Measurements from ENCODE around the gene COQ2. TPM values are rescaled to one million over a fixed set of nuclear protein-coding genes. Genes with fewer than 3 reads are reported as not detected.

Gene COQ2
- total RNA-seq, 1 experiment from 2014 or later, result 27.8 TPM

DNA sequence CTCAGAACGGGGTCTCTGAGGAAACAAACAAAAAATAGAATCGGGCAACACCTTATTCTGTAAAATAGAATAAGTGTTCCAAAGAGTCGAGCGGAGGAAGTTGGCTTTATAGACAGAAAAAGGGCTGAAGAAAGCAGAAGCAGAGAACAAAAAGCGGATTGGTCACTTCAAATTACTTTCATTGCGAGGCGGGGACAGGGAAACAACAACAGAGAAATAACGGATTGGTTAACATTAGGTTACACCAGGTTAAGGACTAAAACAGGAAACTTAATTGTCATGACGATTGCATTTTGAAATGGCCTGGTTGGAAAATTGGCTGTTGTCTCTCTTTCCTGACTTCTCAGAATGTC, 433 bp upstream of the COQ2 start:
- CTCF ChIA-PET, result interaction anchor here (0.7 to 5.6 kb wide), 9 partner anchors 18 to 231 kb away, joined by 3 to 85 read pairs (median 5); no protein-coding TSS in a partner anchor
- intact Hi-C loops (cut with micrococcal nuclease), result loop anchor here (2.0 to 10.0 kb wide), 2 partner anchors 356 to 820 kb away; no protein-coding TSS in a partner anchor
- DNase-seq (ENCODE audit: unreplicated experiment), result peak; percentile 59
- Mint-ChIP-seq H3K36me3 (ENCODE audit: insufficient read depth, unreplicated experiment) (no peaks in the 10 kb centered on the region), H3K4me3 (ENCODE audit: unreplicated experiment) (peak overlapping the region; percentile 86), H3K27me3 (ENCODE audit: insufficient read depth, unreplicated experiment) (no peaks in the 10 kb centered on the region), H3K4me1 (ENCODE audit: insufficient read depth, unreplicated experiment) (peaks cover 24% of the 10 kb centered on the region), H3K9me3 (ENCODE audit: unreplicated experiment) (no peaks in the 10 kb centered on the region), H3K27ac (ENCODE audit: low read depth, unreplicated experiment) (peak overlapping the region; percentile 97)
- TSS peak; percentile 97 for BruUV-seq (replicated peaks)
- TF ChIP-seq, protein P1, sequence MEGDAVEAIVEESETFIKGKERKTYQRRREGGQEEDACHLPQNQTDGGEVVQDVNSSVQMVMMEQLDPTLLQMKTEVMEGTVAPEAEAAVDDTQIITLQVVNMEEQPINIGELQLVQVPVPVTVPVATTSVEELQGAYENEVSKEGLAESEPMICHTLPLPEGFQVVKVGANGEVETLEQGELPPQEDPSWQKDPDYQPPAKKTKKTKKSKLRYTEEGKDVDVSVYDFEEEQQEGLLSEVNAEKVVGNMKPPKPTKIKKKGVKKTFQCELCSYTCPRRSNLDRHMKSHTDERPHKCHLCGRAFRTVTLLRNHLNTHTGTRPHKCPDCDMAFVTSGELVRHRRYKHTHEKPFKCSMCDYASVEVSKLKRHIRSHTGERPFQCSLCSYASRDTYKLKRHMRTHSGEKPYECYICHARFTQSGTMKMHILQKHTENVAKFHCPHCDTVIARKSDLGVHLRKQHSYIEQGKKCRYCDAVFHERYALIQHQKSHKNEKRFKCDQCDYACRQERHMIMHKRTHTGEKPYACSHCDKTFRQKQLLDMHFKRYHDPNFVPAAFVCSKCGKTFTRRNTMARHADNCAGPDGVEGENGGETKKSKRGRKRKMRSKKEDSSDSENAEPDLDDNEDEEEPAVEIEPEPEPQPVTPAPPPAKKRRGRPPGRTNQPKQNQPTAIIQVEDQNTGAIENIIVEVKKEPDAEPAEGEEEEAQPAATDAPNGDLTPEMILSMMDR (IDR thresholded peaks at IDR 0.05; ENCODE audit: unreplicated experiment), result no peak
- POLR2A ChIA-PET, result interaction anchor here (0.7 to 3.0 kb wide), 25 partner anchors 10 to 395 kb away, joined by 3 to 24 read pairs (median 5); partner anchors contain the start of genes COPS4, HELQ, HPSE and MRPS18C

DNA sequence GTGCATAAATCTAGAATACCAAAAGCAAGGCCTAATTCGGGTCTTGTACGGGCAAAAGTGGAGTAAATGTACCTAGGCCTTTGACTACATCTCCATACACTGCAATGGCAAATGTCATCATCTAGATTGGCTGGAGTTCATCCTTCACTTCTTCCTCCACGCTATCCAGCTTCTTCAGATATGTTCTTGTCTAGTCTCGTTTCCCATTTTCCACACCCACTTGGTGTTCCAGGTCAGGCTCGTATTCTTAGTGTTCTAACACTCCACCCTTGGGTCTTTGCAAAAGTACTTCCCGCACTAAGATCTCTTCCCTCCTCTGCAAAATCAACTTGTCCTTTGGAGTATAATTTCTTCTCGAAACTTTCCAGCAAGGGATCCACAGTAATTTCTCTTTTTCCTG, 1.4 kb downstream of the COQ2 start:
- TF ChIP-seq, protein P1 (IDR thresholded peaks at IDR 0.05; ENCODE audit: unreplicated experiment), result no peak
- Mint-ChIP-seq H3K27me3 (ENCODE audit: insufficient read depth, unreplicated experiment) (no peaks in the 10 kb centered on the region), H3K9me3 (ENCODE audit: unreplicated experiment) (no peaks in the 10 kb centered on the region), H3K4me1 (ENCODE audit: insufficient read depth, unreplicated experiment) (peaks cover 24% of the 10 kb centered on the region), H3K36me3 (ENCODE audit: insufficient read depth, unreplicated experiment) (no peaks in the 10 kb centered on the region), H3K4me3 (ENCODE audit: unreplicated experiment) (peak overlapping the region; percentile 86), H3K27ac (ENCODE audit: low read depth, unreplicated experiment) (peak overlapping the region; percentile 50)
- ChIA-PET POLR2A (interaction anchor here (0.6 to 3.0 kb wide), 9 partner anchors 8 to 383 kb away, joined by 3 to 24 read pairs (median 12); partner anchors contain the start of genes COPS4, HELQ, HPSE and MRPS18C), CTCF (interaction anchor here (0.6 to 5.6 kb wide), 17 partner anchors 10 to 431 kb away, joined by 3 to 85 read pairs (median 5); partner anchors contain the start of gene COPS4)
- intact Hi-C loops (cut with micrococcal nuclease), result loop anchor here (2.0 to 10.0 kb wide), 3 partner anchors 22 to 818 kb away; partner anchors contain the start of gene THAP9
- BruUV-seq (replicated peaks), result no TSS peak
- no peak for DNase-seq (ENCODE audit: unreplicated experiment)

DNA sequence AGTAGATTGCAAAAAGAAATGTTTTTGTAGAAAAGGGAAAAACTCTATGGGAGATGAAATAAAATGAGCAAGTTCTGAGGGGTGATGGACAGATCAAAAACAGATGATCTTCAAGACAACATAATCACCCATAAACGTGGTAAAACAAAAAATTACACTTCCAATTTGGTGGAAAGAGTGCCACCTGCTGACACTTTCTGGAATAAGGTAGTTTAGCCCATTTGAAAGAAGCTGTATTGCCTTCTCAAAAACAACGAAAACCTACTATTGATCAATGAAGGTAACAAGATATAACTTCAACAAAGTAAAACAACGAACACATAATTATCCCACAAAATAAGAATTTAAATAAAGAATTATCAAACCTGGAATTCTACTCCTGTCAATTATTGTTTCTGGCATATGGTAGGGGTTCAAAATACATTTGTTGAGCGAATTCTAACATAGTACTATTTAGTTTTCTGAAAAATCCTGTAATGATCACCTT, 2.5 kb downstream of the COQ2 start:
- no peaks in the 10 kb centered on the region for H3K9me3 Mint-ChIP-seq (ENCODE audit: unreplicated experiment)
- H3K27ac Mint-ChIP-seq (ENCODE audit: low read depth, unreplicated experiment), result peak overlapping the region; percentile 3
- POLR2A ChIA-PET, result interaction anchor here (0.6 to 2.6 kb wide), 4 partner anchors 207 to 381 kb away, joined by 3 to 12 read pairs (median 6); partner anchors contain the start of genes COPS4 and THAP9
- BruUV-seq (replicated peaks), result no TSS peak
- intact Hi-C loops (cut with micrococcal nuclease), result loop anchor here (1.0 to 10.0 kb wide), 5 partner anchors 21 to 817 kb away; partner anchors contain the start of gene THAP9
- H3K4me3 Mint-ChIP-seq (ENCODE audit: unreplicated experiment), result peak overlapping the region; percentile 22
- peaks cover 24% of the 10 kb centered on the region for H3K4me1 Mint-ChIP-seq (ENCODE audit: insufficient read depth, unreplicated experiment)
- peak; percentile 75 for DNase-seq (ENCODE audit: unreplicated experiment)
- CTCF ChIA-PET, result interaction anchor here (0.6 to 5.6 kb wide), 14 partner anchors 8 to 430 kb away, joined by 3 to 85 read pairs (median 4); partner anchors contain the start of gene COPS4
- TF ChIP-seq, protein P1 (IDR thresholded peaks at IDR 0.05; ENCODE audit: unreplicated experiment), result peak; percentile 50
- H3K27me3 Mint-ChIP-seq (ENCODE audit: insufficient read depth, unreplicated experiment), result no peaks in the 10 kb centered on the region
- H3K36me3 Mint-ChIP-seq (ENCODE audit: insufficient read depth, unreplicated experiment), result no peaks in the 10 kb centered on the region

DNA sequence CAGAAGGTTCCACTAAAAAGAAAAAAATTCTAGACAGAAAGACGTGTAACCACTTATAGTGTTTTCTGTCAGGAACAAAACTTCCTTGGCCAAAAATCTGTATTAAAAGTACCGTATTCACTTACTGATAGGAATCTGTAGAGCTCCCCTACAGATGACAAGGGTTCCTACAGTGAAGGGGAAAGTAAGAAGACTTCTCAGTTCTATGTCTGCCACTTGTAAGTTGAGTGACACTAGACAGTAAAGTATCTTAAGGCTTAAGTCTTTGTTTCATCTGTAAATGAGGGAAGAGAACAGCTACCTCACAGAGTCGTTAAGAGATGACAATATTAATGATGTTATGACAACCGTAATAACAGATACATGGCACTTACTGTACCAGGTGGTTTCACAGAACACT, 3.3 kb downstream of the COQ2 start:
- intact Hi-C loops (cut with micrococcal nuclease), result loop anchor here (5.0 to 10.0 kb wide), 2 partner anchors 379 to 817 kb away; partner anchors contain the start of gene THAP9
- no TSS peak for BruUV-seq (replicated peaks)
- ChIA-PET CTCF (interaction anchor here (0.5 to 5.6 kb wide), 29 partner anchors 10 to 685 kb away, joined by 3 to 85 read pairs (median 4); partner anchors contain the start of genes COPS4, HELQ and HPSE), POLR2A (interaction anchor here (0.6 to 2.6 kb wide), 11 partner anchors 11 to 333 kb away, joined by 3 to 12 read pairs (median 3); partner anchors contain the start of gene COPS4)
- Mint-ChIP-seq H3K36me3 (ENCODE audit: insufficient read depth, unreplicated experiment) (peaks cover 5% of the 10 kb centered on the region), H3K9me3 (ENCODE audit: unreplicated experiment) (no peaks in the 10 kb centered on the region), H3K4me3 (ENCODE audit: unreplicated experiment) (no peak overlapping the region), H3K27me3 (ENCODE audit: insufficient read depth, unreplicated experiment) (no peaks in the 10 kb centered on the region), H3K4me1 (ENCODE audit: insufficient read depth, unreplicated experiment) (peaks cover 24% of the 10 kb centered on the region), H3K27ac (ENCODE audit: low read depth, unreplicated experiment) (peak overlapping the region; percentile 3)
- no peak for DNase-seq (ENCODE audit: unreplicated experiment)
- TF ChIP-seq, protein P1 (IDR thresholded peaks at IDR 0.05; ENCODE audit: unreplicated experiment), result no peak
